Measurements from ENCODE around the gene NFAT5. TPM values are rescaled to one million over a fixed set of nuclear protein-coding genes. Genes with fewer than 3 reads are reported as not detected.

NFAT5 gene
- total and polyA plus RNA-seq, 7 donors, result 1.2 to 57.1 (median 39.4) TPM

DNA sequence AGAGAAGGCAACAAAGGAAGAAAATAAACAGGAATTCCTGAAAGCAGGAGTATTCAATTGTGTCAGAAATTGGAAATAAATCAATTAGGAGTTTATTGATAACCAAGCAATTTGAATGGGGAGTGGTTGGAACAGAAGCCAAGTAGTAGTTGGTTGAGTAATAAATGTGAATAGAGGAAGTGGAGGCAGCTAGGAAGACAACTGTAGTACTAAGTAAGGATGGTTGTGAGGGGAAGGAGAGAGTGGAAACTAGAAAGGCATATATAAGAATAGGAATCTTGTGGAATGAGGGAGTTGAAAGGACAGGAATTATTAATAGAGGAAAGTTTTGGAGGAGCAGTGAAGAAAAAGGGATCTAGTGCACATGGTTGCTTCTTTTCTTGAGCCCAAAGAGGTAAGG lies 34.4 kb downstream of the NFAT5 start:
- H3K27me3 ChIP-seq, result no peaks in the 10 kb centered on the region
- no peak for DNase-seq
- H3K36me3 ChIP-seq, result no peaks in the 10 kb centered on the region
- intact Hi-C loops (cut with DNase I), result no loop called here
- H3K4me3 ChIP-seq, result no peak overlapping the region
- no peaks in the 10 kb centered on the region for H3K9me3 ChIP-seq
- TF ChIP-seq EP300 (IDR thresholded peaks at IDR 0.05), result no peak
- TF ChIP-seq CTCF (IDR thresholded peaks at IDR 0.05), result no peak
- TF ChIP-seq POLR2AphosphoS5 (IDR thresholded peaks at IDR 0.05), result no peak
- no peak for TF ChIP-seq POLR2A (IDR thresholded peaks at IDR 0.05)
- H3K4me1 ChIP-seq, result peaks cover 0 to 16% (median 5%) of the 10 kb centered on the region in 4 donors
- H3K27ac ChIP-seq, result no peak overlapping the region

- Histone ChIP-seq H3K27me3 (no peaks in the 10 kb centered on the region), H3K36me3 (no peaks in the 10 kb centered on the region), H3K4me1 (peaks cover 0 to 10% (median 4%) of the 10 kb centered on the region in 4 donors), H3K4me3 (no peak overlapping the region), H3K9me3 (no peaks in the 10 kb centered on the region), H3K27ac (no peak overlapping the region)
- no peak for DNase-seq
- intact Hi-C loops (cut with DNase I), result no loop called here
- 94 to 95% methylated on average over 6 of the region's 6 CpGs for WGBS, 2 donors
- TF ChIP-seq POLR2AphosphoS5 (IDR thresholded peaks at IDR 0.05) (no peak), CTCF (IDR thresholded peaks at IDR 0.05) (no peak), EP300 (IDR thresholded peaks at IDR 0.05) (no peak), POLR2A (IDR thresholded peaks at IDR 0.05) (no peak)
Observed at GRCh38 chr16:69601250-69601649, 35.5 kb downstream of the NFAT5 start.

GRCh38 chr16:69606985-69607384 lies 41.2 kb downstream of the NFAT5 start:
- no peak for DNase-seq
- no peaks in the 10 kb centered on the region for H3K36me3 ChIP-seq
- no peak for TF ChIP-seq POLR2A (IDR thresholded peaks at IDR 0.05)
- TF ChIP-seq EP300 (IDR thresholded peaks at IDR 0.05), result no peak
- no peak for TF ChIP-seq POLR2AphosphoS5 (IDR thresholded peaks at IDR 0.05)
- no peak for TF ChIP-seq CTCF (IDR thresholded peaks at IDR 0.05)
- no peaks in the 10 kb centered on the region for H3K27me3 ChIP-seq
- no peak overlapping the region for H3K27ac ChIP-seq
- intact Hi-C loops (cut with DNase I), result no loop called here
- no peak overlapping the region for H3K4me3 ChIP-seq
- no peaks in the 10 kb centered on the region for H3K9me3 ChIP-seq
- peaks cover 0 to 42% (median 28%) of the 10 kb centered on the region in 4 donors for H3K4me1 ChIP-seq

DNA sequence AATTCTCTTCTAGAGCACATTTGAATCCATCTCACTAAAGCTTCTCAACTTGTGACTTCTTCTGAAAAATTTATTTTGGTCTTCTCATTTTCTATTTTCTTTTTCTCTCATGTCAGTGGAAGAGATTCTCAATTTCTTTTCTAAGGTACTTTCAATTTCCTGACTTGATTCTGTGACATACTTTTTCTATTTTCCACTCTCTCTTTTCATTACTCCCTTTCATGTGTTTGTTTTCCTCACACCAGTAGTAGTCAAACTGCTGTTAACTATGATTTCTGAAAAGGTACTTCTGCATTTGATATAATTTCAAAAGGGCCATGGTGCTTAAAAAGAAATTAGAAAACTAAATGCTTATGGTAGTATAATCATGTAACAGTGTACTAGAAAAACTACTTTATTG lies 41.9 kb downstream of the NFAT5 start:
- Histone ChIP-seq H3K9me3 (no peaks in the 10 kb centered on the region), H3K4me1 (peaks cover 0 to 47% (median 33%) of the 10 kb centered on the region in 4 donors), H3K4me3 (no peak overlapping the region), H3K36me3 (no peaks in the 10 kb centered on the region), H3K27ac (no peak overlapping the region), H3K27me3 (no peaks in the 10 kb centered on the region)
- DNase-seq, result no peak
- intact Hi-C loops (cut with DNase I), result no loop called here
- no peak for TF ChIP-seq POLR2AphosphoS5 (IDR thresholded peaks at IDR 0.05)
- TF ChIP-seq EP300 (IDR thresholded peaks at IDR 0.05), result no peak
- TF ChIP-seq POLR2A (IDR thresholded peaks at IDR 0.05), result no peak
- TF ChIP-seq CTCF (IDR thresholded peaks at IDR 0.05), result no peak

- Histone ChIP-seq H3K36me3 (no peaks in the 10 kb centered on the region), H3K9me3 (no peaks in the 10 kb centered on the region), H3K4me1 (peaks cover 0 to 65% (median 43%) of the 10 kb centered on the region in 4 donors), H3K4me3 (no peak overlapping the region), H3K27ac (peak overlapping the region in 2 of 4 donors; percentile 7 to 45), H3K27me3 (no peaks in the 10 kb centered on the region)
- no peak for DNase-seq
- TF ChIP-seq POLR2AphosphoS5 (IDR thresholded peaks at IDR 0.05) (no peak), CTCF (IDR thresholded peaks at IDR 0.05) (no peak), POLR2A (IDR thresholded peaks at IDR 0.05) (no peak), EP300 (IDR thresholded peaks at IDR 0.05) (no peak)
- intact Hi-C loops (cut with DNase I), result no loop called here
- WGBS, 2 donors, result 70 to 86% methylated on average over 1 of the region's 1 CpG
Observed at GRCh38 chr16:69610356-69610755, 44.6 kb downstream of the NFAT5 start.
